ENCODE measurements around the gene RIMS4. TPM values are rescaled to one million over a fixed set of nuclear protein-coding genes. Genes with fewer than 3 reads are reported as not detected.

The RIMS4 gene
- total RNA-seq, 1 donor = 0.36 TPM

DNA sequence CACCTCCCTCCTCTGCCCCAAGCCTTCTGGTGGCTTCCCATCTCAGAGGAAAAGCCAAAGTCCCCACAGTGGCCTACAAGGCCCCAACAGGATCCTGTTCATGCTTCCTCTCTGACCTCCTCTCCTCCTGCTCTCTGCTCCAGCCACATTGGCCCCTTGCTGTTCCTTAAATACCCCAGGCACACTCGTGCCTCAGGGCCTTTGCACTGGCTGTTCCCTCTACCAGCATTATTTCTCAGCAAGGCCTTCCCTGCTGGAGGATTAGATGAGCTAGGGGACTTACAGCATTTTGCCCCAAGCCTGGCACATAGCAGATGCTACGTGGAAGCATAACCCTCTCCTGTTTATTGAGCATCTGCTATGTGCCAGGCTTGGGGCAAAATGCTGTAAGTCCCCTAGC lies 87.4 kb downstream of the RIMS4 start:
- Histone ChIP-seq H3K9me3 (ENCODE audit: low read depth, low read length) (no peaks in the 10 kb centered on the region), H3K4me3 (ENCODE audit: insufficient read depth, low read length) (no peak overlapping the region), H3K79me2 (ENCODE audit: insufficient read depth, low read length) (no peaks in the 10 kb centered on the region), H4K20me1 (ENCODE audit: insufficient read depth, low read length) (no peaks in the 10 kb centered on the region), H3K36me3 (ENCODE audit: insufficient read depth, low read length) (no peaks in the 10 kb centered on the region), H3K4me1 (ENCODE audit: insufficient read depth, low read length) (peaks cover 25% of the 10 kb centered on the region), H2AFZ (ENCODE audit: low read length) (no peak overlapping the region), H3K27ac (ENCODE audit: low read depth, low read length) (no peak overlapping the region), H3K4me2 (ENCODE audit: insufficient read depth, low read length) (no peak overlapping the region), H3K27me3 (ENCODE audit: insufficient read depth, low read length) (no peaks in the 10 kb centered on the region)
- TF ChIP-seq, protein P1, sequence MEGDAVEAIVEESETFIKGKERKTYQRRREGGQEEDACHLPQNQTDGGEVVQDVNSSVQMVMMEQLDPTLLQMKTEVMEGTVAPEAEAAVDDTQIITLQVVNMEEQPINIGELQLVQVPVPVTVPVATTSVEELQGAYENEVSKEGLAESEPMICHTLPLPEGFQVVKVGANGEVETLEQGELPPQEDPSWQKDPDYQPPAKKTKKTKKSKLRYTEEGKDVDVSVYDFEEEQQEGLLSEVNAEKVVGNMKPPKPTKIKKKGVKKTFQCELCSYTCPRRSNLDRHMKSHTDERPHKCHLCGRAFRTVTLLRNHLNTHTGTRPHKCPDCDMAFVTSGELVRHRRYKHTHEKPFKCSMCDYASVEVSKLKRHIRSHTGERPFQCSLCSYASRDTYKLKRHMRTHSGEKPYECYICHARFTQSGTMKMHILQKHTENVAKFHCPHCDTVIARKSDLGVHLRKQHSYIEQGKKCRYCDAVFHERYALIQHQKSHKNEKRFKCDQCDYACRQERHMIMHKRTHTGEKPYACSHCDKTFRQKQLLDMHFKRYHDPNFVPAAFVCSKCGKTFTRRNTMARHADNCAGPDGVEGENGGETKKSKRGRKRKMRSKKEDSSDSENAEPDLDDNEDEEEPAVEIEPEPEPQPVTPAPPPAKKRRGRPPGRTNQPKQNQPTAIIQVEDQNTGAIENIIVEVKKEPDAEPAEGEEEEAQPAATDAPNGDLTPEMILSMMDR (IDR thresholded peaks at IDR 0.05; ENCODE audit: extremely low read depth, low read depth, low read length) = no peak
- DNase-seq (ENCODE audit: insufficient read length, low spot score, missing footprints) = no peak

DNA sequence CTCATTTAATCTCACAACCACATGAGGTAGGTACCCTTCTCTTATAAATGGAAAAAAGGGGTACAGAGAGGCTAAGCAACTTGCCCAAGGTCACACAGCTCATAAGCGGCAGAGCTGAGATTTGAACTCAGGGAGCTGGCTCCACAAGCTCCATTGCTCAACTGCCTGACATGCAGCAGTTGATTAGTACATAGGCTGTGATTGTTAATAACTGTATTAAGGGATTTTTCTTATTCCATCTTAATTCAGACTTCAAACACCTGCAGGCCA lies 88.6 kb downstream of the RIMS4 start:
- H3K79me2 ChIP-seq (ENCODE audit: insufficient read depth, low read length) = no peaks in the 10 kb centered on the region
- DNase-seq (ENCODE audit: insufficient read length, low spot score, missing footprints) = no peak
- H3K4me1 ChIP-seq (ENCODE audit: insufficient read depth, low read length) = peaks cover 25% of the 10 kb centered on the region
- no peaks in the 10 kb centered on the region for H3K36me3 ChIP-seq (ENCODE audit: insufficient read depth, low read length)
- H4K20me1 ChIP-seq (ENCODE audit: insufficient read depth, low read length) = no peaks in the 10 kb centered on the region
- H3K27ac ChIP-seq (ENCODE audit: low read depth, low read length) = peak overlapping the region; percentile 98
- H3K27me3 ChIP-seq (ENCODE audit: insufficient read depth, low read length) = no peaks in the 10 kb centered on the region
- TF ChIP-seq, protein P1 (IDR thresholded peaks at IDR 0.05; ENCODE audit: extremely low read depth, low read depth, low read length) = no peak
- H3K4me3 ChIP-seq (ENCODE audit: insufficient read depth, low read length) = no peak overlapping the region
- H3K4me2 ChIP-seq (ENCODE audit: insufficient read depth, low read length) = peak overlapping the region; percentile 37
- H3K9me3 ChIP-seq (ENCODE audit: low read depth, low read length) = no peaks in the 10 kb centered on the region
- H2AFZ ChIP-seq (ENCODE audit: low read length) = no peak overlapping the region

DNA sequence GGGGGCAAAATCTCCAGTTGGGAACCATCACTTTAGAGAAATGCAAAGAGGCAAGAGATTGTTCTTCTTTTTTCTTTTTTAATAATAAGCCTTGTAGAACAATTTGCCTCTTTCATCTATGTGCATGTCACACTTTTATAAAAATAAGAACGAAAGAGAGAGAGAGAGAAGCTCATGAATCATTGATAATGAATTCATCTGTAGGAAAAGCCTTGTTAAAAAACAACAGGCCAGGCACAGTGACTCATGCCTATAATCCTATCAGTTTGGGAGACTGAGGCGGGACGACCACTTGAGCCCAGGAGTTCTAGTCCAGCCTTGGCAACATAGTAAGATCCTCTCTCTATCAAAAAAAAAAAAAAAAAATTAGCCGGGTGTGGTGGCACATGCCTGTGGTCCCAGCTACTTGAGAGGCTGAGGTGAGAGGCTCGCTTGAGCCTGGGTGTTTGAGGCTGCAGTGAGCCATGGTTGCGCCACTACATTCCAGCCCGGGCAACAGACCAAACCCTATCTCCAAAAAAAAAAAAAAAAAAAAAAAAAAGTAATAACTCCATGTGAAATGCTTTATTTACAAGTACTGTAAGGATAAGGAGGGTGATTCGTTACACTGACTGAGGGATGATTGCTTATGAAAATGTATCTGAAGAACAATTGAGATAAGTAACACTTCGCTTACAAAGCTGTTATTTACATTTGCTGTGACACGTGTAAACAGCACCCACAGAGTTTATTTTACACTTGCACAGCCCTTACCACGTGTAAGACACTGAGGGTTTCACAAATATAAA lies 89.2 kb downstream of the RIMS4 start:
- no peak overlapping the region for H3K4me3 ChIP-seq (ENCODE audit: insufficient read depth, low read length)
- H3K9me3 ChIP-seq (ENCODE audit: low read depth, low read length) = no peaks in the 10 kb centered on the region
- H4K20me1 ChIP-seq (ENCODE audit: insufficient read depth, low read length) = no peaks in the 10 kb centered on the region
- H3K79me2 ChIP-seq (ENCODE audit: insufficient read depth, low read length) = no peaks in the 10 kb centered on the region
- no peak overlapping the region for H2AFZ ChIP-seq (ENCODE audit: low read length)
- peaks cover 30% of the 10 kb centered on the region for H3K4me1 ChIP-seq (ENCODE audit: insufficient read depth, low read length)
- H3K27ac ChIP-seq (ENCODE audit: low read depth, low read length) = peak overlapping the region; percentile 98
- no peaks in the 10 kb centered on the region for H3K36me3 ChIP-seq (ENCODE audit: insufficient read depth, low read length)
- TF ChIP-seq, protein P1 (IDR thresholded peaks at IDR 0.05; ENCODE audit: extremely low read depth, low read depth, low read length) = no peak
- no peaks in the 10 kb centered on the region for H3K27me3 ChIP-seq (ENCODE audit: insufficient read depth, low read length)
- H3K4me2 ChIP-seq (ENCODE audit: insufficient read depth, low read length) = peak overlapping the region; percentile 77
- peak; percentile 86 for DNase-seq (ENCODE audit: insufficient read length, low spot score, missing footprints)

DNA sequence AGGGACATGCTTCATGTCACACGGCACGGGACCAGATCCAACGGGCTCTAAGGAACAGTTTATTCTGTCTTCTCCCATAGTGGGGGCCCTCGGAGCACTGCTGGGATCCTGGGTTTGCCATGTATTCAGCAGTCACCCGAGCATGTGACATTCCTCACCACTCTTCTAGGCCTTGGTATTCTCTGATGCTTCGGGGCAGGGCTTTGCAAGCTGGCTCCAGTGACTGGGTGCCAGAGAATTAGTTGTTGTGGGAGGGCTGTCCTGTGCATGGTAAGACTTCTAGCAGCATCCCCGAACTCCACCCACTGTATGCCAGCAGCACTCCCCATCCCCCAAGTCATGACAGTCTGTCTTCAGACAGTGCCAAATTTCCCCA lies 89.7 kb downstream of the RIMS4 start:
- Histone ChIP-seq H3K79me2 (ENCODE audit: insufficient read depth, low read length) (no peaks in the 10 kb centered on the region), H2AFZ (ENCODE audit: low read length) (no peak overlapping the region), H3K4me3 (ENCODE audit: insufficient read depth, low read length) (peak overlapping the region; percentile 8), H3K27ac (ENCODE audit: low read depth, low read length) (peak overlapping the region; percentile 98), H3K9me3 (ENCODE audit: low read depth, low read length) (no peaks in the 10 kb centered on the region), H3K4me2 (ENCODE audit: insufficient read depth, low read length) (peak overlapping the region; percentile 77), H3K27me3 (ENCODE audit: insufficient read depth, low read length) (no peaks in the 10 kb centered on the region), H4K20me1 (ENCODE audit: insufficient read depth, low read length) (no peaks in the 10 kb centered on the region), H3K4me1 (ENCODE audit: insufficient read depth, low read length) (peaks cover 36% of the 10 kb centered on the region), H3K36me3 (ENCODE audit: insufficient read depth, low read length) (no peaks in the 10 kb centered on the region)
- TF ChIP-seq, protein P1 (IDR thresholded peaks at IDR 0.05; ENCODE audit: extremely low read depth, low read depth, low read length) = no peak
- DNase-seq (ENCODE audit: insufficient read length, low spot score, missing footprints) = peak; percentile 96

All from osteoblast (primary cell).